PFSK-1 (cell line): ENCODE measurements around the gene SUPV3L1.

ENCODE experiments used
- POLR2AphosphoS5 ChIP-seq: IDR thresholded peaks from 2 replicates; pipeline ENCODE4 v1.6.1; 2012; ENCODE audit warnings: low read depth, mild to moderate bottlenecking, control low read depth, low read length, moderate library complexity
- SIN3A ChIP-seq: IDR thresholded peaks from 2 replicates; pipeline ENCODE4 v1.6.1; 2012; ENCODE audit warnings: mild to moderate bottlenecking, low read length, moderate library complexity, borderline replicate concordance; ENCODE audit not compliant: insufficient read depth
- TAF1 ChIP-seq: IDR thresholded peaks from 2 replicates; pipeline ENCODE4 v1.6.1; 2012; ENCODE audit warnings: low read length, control low read depth, borderline replicate concordance; ENCODE audit not compliant: insufficient read depth

DNA sequence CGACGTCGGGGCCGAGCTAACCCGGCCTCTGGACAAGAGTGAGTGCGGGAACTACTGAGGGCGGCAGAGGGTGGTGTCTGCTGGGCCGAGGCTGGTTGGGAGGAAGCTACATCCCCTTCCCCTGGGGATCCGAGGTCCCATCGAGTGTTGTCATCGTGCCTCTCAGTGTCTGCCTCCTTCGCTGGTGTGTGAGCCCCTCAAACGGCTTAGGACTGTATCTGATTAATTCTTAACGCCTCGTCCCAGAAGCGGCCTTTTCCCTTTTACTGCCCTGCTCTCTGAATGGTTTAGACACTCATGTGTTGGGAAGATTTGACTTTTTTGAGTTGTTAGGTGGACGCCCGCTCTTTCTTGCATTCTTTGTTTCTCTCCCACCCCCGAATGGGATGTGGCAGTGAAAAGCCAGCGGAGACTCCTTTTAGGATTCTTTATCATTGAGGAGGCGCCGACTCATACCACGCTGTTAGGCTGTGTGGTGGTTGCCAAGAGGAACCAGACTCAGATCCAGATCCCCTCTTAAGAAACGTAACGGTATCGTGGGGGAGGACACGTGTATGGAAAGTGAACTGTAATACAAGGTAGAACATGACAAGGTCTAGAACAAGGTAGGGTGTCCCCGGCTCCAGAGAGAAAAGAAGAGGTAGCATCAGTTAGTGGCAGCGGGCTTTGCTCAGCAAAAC, 631 bp downstream of the SUPV3L1 start:
- TF ChIP-seq SIN3A (no peak), TAF1 (no peak), POLR2AphosphoS5 (no peak)
